ENCODE measurements around the gene TTC19. TPM values are rescaled to one million over a fixed set of nuclear protein-coding genes. Genes with fewer than 3 reads are reported as not detected.

TTC19 gene
- total RNA-seq, 4 donors from 2014 or later, result 56.9 to 81.2 (median 63.3) TPM

GRCh38 chr17:16003841-16004240, 4.2 kb downstream of the TTC19 start:
- intact Hi-C loops (cut with DNase I; ENCODE audit: low total_unique reads), result no loop called here
- no peak for DNase-seq (ENCODE audit: low spot score in 2 of 2)
- no peak overlapping the region for H3K4me3 ChIP-seq (ENCODE audit: low read depth, poor library complexity, severe bottlenecking)
- 67 to 87% methylated on average over 1 of the region's 1 CpG for WGBS, 2 donors
- no peak for TF ChIP-seq CTCF (IDR thresholded peaks at IDR 0.05)
- no peak for TF ChIP-seq POLR2A (IDR thresholded peaks at IDR 0.05)

GRCh38 chr17:16005636-16006035, 6.0 kb downstream of the TTC19 start:
- no peak for DNase-seq (ENCODE audit: low spot score in 2 of 2)
- WGBS, 2 donors, result 92 to 100% methylated on average over 1 of the region's 1 CpG
- intact Hi-C loops (cut with DNase I; ENCODE audit: low total_unique reads), result no loop called here
- TF ChIP-seq CTCF (IDR thresholded peaks at IDR 0.05) (no peak), POLR2A (IDR thresholded peaks at IDR 0.05) (no peak)
- H3K4me3 ChIP-seq (ENCODE audit: low read depth, poor library complexity, severe bottlenecking), result no peak overlapping the region

GRCh38 chr17:16007439-16007838, 7.8 kb downstream of the TTC19 start:
- WGBS, 2 donors, result 90 to 94% methylated on average over 3 of the region's 3 CpGs

GRCh38 chr17:16013943-16014407, 14.4 kb downstream of the TTC19 start:
- intact Hi-C loops (cut with DNase I; ENCODE audit: low total_unique reads), result no loop called here
- no peak overlapping the region for H3K4me3 ChIP-seq (ENCODE audit: low read depth, poor library complexity, severe bottlenecking)
- WGBS, 2 donors, result 39 to 44% methylated on average over 3 of the region's 3 CpGs
- DNase-seq (ENCODE audit: low spot score in 2 of 2), result no peak
- TF ChIP-seq CTCF (IDR thresholded peaks at IDR 0.05), result no peak
- no peak for TF ChIP-seq POLR2A (IDR thresholded peaks at IDR 0.05)

More at GRCh38 chr17:16007439-16007838, 7.8 kb downstream of the TTC19 start:
- TF ChIP-seq POLR2A (IDR thresholded peaks at IDR 0.05) (no peak), CTCF (IDR thresholded peaks at IDR 0.05) (no peak)
- no peak overlapping the region for H3K4me3 ChIP-seq (ENCODE audit: low read depth, poor library complexity, severe bottlenecking)
- intact Hi-C loops (cut with DNase I; ENCODE audit: low total_unique reads), result no loop called here
- DNase-seq (ENCODE audit: low spot score in 2 of 2), result no peak

GRCh38 chr17:16019347-16019746, 19.7 kb downstream of the TTC19 start:
- TF ChIP-seq POLR2A (IDR thresholded peaks at IDR 0.05) (no peak), CTCF (IDR thresholded peaks at IDR 0.05) (no peak)
- intact Hi-C loops (cut with DNase I; ENCODE audit: low total_unique reads), result no loop called here

GRCh38 chr17:16023881-16024280, 24.3 kb downstream of the TTC19 start:
- DNase-seq (ENCODE audit: low spot score in 2 of 2), result no peak
- WGBS, 2 donors, result 69 to 70% methylated on average over 4 of the region's 4 CpGs

More at GRCh38 chr17:16019347-16019746, 19.7 kb downstream of the TTC19 start:
- WGBS, 2 donors, result 76 to 79% methylated on average over 1 of the region's 1 CpG
- H3K4me3 ChIP-seq (ENCODE audit: low read depth, poor library complexity, severe bottlenecking), result no peak overlapping the region
- no peak for DNase-seq (ENCODE audit: low spot score in 2 of 2)

More at GRCh38 chr17:16023881-16024280, 24.3 kb downstream of the TTC19 start:
- TF ChIP-seq CTCF (IDR thresholded peaks at IDR 0.05) (no peak), POLR2A (IDR thresholded peaks at IDR 0.05) (no peak)
- intact Hi-C loops (cut with DNase I; ENCODE audit: low total_unique reads), result no loop called here
- no peak overlapping the region for H3K4me3 ChIP-seq (ENCODE audit: low read depth, poor library complexity, severe bottlenecking)
